Adrenal gland (tissue), 5 donors: ENCODE measurements around the gene SLC30A2.

ENCODE experiments used
- POLR2A ChIP-seq, 2 donors: fragments of 450-650 bp; IDR thresholded peaks; one replicate each; pipeline ENCODE4 v1.6.1; 2017; ENCODE audit warnings: antibody characterized with exemption in 2 of 2, mild to moderate bottlenecking in 2 of 2, moderate library complexity in 1 of 2
- TF ChIP-seq, protein P1 (sequence below), 6 experiments: fragments of 450-650 bp in 4 of 6; fragments of 200-600 bp in 2 of 6; sonication (generic) in 1 of 6; IDR thresholded peaks; 1 replicate in 5 of 6; 2 replicates in 1 of 6; pipeline versions ENCODE4 v1.5.1 to v1.8.0; 2016 to 2021; ENCODE audit warnings: antibody characterized with exemption in 6 of 6, mild to moderate bottlenecking in 2 of 6, moderate library complexity in 1 of 6
- donor health status: DM: no; HTN: no; CAD: no.

DNA sequence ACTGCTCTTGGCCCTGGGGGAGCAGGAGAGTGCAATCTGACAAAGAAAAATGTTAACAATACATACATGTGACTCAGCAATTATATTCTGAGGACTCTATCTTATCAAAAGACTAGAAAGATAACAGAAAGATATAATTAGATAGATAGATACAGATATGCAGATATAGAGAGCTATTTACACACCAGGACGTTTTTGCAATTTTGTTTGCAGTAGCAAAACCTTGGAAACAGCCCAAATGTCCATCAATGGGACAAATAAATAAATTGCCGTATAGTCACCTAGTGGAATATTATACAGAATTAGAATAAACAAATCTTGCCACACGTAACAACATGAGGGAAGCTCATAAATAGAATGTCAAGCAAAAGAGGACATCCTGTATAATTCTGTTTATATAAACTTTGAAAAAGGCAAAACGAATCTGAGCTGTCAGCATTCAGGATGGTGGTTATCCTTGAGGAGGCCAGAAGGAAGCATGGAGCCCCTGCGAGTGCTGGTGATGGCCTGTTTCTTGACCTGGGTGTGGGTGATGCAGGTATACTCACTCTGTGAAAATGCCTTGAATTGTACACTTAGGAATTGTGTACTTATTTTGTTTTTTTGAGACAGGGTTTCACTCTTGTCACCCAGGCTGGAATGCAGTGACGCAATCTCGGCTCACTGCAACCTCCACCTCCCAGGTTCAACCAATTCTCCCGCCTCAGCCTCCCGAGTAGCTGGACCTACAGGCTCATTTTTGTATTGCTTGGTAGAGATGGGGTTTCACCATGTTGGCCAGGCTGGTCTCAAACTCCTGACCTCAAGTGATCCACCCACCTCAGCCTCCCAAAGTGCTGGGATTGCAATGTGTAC, 34.3 kb upstream of the SLC30A2 start:
- TF ChIP-seq, protein P1, sequence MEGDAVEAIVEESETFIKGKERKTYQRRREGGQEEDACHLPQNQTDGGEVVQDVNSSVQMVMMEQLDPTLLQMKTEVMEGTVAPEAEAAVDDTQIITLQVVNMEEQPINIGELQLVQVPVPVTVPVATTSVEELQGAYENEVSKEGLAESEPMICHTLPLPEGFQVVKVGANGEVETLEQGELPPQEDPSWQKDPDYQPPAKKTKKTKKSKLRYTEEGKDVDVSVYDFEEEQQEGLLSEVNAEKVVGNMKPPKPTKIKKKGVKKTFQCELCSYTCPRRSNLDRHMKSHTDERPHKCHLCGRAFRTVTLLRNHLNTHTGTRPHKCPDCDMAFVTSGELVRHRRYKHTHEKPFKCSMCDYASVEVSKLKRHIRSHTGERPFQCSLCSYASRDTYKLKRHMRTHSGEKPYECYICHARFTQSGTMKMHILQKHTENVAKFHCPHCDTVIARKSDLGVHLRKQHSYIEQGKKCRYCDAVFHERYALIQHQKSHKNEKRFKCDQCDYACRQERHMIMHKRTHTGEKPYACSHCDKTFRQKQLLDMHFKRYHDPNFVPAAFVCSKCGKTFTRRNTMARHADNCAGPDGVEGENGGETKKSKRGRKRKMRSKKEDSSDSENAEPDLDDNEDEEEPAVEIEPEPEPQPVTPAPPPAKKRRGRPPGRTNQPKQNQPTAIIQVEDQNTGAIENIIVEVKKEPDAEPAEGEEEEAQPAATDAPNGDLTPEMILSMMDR (IDR thresholded peaks at IDR 0.05): no peak
- no peak for TF ChIP-seq POLR2A (IDR thresholded peaks at IDR 0.05)
